BJ (cell line): ENCODE data around the gene GTF2IRD1. TPM values are rescaled to one million over a fixed set of nuclear protein-coding genes. Genes with fewer than 3 reads are reported as not detected.

ENCODE experiments used
- CTCF ChIA-PET: fragments of 350-600 bp; formaldehyde crosslinking; extraction: SDS; loops from one replicate; lab custom pipeline; 2021; ENCODE audit warnings: antibody characterized with exemption, inconsistent platforms; lab: Yijun Ruan, JAX
- POLR2A ChIA-PET: fragments of 300-600 bp; sonication (Branson Sonifier 250); formaldehyde crosslinking; extraction: SDS; loops from one replicate; lab custom pipeline; 2021; ENCODE audit warnings: antibody characterized with exemption; lab: Charles Lee
- DNase-seq: peaks from one replicate; pipeline ENCODE4 v3.0.0-alpha.2; 2011; ENCODE audit warnings: low read depth
- H3K27me3 ChIP-seq: 2 replicates; pipeline ENCODE4 v1.6.0; 2011; ENCODE audit warnings: low read length; ENCODE audit not compliant: control insufficient read depth, insufficient read depth
- H3K36me3 ChIP-seq: 2 replicates; pipeline ENCODE4 v1.5.1; 2011; ENCODE audit warnings: low read length; ENCODE audit not compliant: control insufficient read depth, insufficient read depth
- H3K4me3 ChIP-seq: 2 replicates; pipeline ENCODE4 v1.5.1; 2011; ENCODE audit warnings: low read depth, mild to moderate bottlenecking, control low read depth, low read length
- CTCF ChIP-seq: IDR thresholded peaks from 2 replicates; pipeline ENCODE4 v1.5.1; 2011; ENCODE audit warnings: low read depth, mild to moderate bottlenecking, control low read depth, inconsistent platforms, low read length, moderate library complexity; ENCODE audit not compliant: insufficient read depth
- polyA plus RNA-seq: library from polyadenylated mRNA; depleted of rRNA; stranded (reverse); fragments of >200 nt; gene quantifications from 2 replicates; pipeline ENCODE4 v1.2.3, GENCODE V29; 2011

The GTF2IRD1 gene
- polyA plus RNA-seq, 1 experiment, result 29.0 TPM

- TF ChIP-seq CTCF, result no peak
- ChIA-PET POLR2A (no interaction called here), CTCF (no interaction called here)
- DNase-seq, result peak; percentile 41
- Histone ChIP-seq H3K36me3 (no peaks in the 10 kb centered on the region), H3K4me3 (peak overlapping the region; percentile 41), H3K27me3 (no peaks in the 10 kb centered on the region)
Observed at GRCh38 chr7:74480861-74481417, 27.2 kb downstream of the GTF2IRD1 start.

DNA sequence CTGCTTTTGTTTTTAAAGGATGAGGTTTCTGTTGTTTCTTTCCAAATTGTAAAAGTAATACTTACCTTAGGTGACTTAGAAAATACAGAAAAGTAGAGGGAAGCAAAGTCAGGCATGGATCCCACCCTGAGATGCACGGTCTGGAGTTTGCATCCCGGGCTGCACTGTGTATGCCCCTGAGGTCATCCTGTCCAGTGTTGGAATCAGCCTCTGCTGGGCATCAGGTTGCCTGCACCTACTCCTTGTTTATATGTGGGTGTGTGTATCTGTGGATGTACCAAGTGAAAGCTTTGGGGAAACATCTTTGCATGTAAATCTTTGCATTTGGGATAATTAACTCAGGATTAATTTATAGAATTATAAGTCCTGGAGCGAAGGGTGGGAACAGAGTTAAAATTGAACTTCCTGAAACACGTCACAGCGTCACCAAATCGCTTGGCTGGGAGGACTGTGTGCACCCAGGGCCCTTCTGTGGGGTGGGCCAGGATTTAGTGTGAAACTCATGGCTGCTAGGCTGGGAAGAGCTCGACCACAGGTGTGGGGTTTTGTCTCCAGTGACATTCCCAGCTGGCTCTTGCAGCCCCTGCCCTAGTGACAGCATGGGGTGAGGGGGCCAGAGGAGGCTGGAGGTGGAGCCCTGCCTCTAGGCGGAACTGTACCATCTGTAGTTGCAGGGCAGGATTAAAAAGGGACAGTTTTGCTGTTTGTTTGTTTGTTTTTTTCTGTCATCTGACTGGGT, 27.9 kb downstream of the GTF2IRD1 start:
- no peak for DNase-seq

DNA sequence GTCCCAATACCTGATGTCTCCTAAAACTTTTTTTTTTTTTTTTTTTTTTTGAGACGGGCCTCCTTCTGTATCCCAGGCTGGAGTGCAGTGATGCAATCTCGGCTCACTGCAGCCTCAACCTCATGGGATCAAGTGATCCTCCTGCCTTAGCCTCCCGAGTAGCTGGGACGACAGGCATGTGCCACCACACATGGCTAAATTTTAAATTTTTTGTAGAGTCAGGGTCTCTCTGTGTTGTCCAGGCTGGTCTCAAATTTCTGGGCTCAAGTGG, 28.4 kb downstream of the GTF2IRD1 start:
- DNase-seq, result no peak
- Histone ChIP-seq H3K36me3 (no peaks in the 10 kb centered on the region), H3K4me3 (no peak overlapping the region), H3K27me3 (no peaks in the 10 kb centered on the region)
- TF ChIP-seq CTCF, result no peak
- POLR2A ChIA-PET, result no interaction called here
- CTCF ChIA-PET, result interaction anchor here (0.6 kb wide), 2 partner anchors 46 to 87 kb away, joined by 3 read pairs; no protein-coding TSS in a partner anchor

More for the DNA sequence above, 27.9 kb downstream of the GTF2IRD1 start:
- TF ChIP-seq CTCF, result no peak
- Histone ChIP-seq H3K27me3 (no peaks in the 10 kb centered on the region), H3K36me3 (no peaks in the 10 kb centered on the region), H3K4me3 (no peak overlapping the region)
- CTCF ChIA-PET, result interaction anchor here (0.6 kb wide), 2 partner anchors 46 to 88 kb away, joined by 3 read pairs; no protein-coding TSS in a partner anchor
- POLR2A ChIA-PET, result no interaction called here

GRCh38 chr7:74482629-74483401, 29.1 kb downstream of the GTF2IRD1 start:
- Histone ChIP-seq H3K27me3 (no peaks in the 10 kb centered on the region), H3K36me3 (no peaks in the 10 kb centered on the region), H3K4me3 (no peak overlapping the region)
- POLR2A ChIA-PET, result no interaction called here
- peak; percentile 91 for DNase-seq
- CTCF ChIA-PET, result interaction anchor here (0.7 to 1.0 kb wide), 2 partner anchors 33 to 84 kb away, joined by 3 read pairs; no protein-coding TSS in a partner anchor
- no peak for TF ChIP-seq CTCF
